HepG2 (cell line): ENCODE measurements around the gene CSTF1. TPM values are rescaled to one million over a fixed set of nuclear protein-coding genes. Genes with fewer than 3 reads are reported as not detected.

Experiments used
- BCL6 ChIP-seq: IDR thresholded peaks from 2 replicates; pipeline ENCODE4 v1.6.1; 2016; ENCODE audit warnings: missing genetic modification reagents, missing compliant biosample characterization
- BRD4 ChIP-seq: sonication (generic); formaldehyde crosslinking; IDR thresholded peaks from 2 replicates; pipeline ENCODE4 v1.4.0; 2020; ENCODE audit warnings: missing genetic modification reagents
- EP300 ChIP-seq, 3 experiments: sonication (generic) in 1 of 3; formaldehyde crosslinking in 1 of 3; IDR thresholded peaks; 2 replicates each; pipeline versions ENCODE4 v1.5.1 to v1.6.1; 2011 to 2020; ENCODE audit warnings: low read depth in 2 of 3, low read length in 2 of 3, borderline replicate concordance in 1 of 3, improper control_type of control experiment in 1 of 3, mild to moderate bottlenecking in 1 of 3, missing genetic modification reagents in 1 of 3, moderate library complexity in 1 of 3
- MAFF ChIP-seq: IDR thresholded peaks from 2 replicates; pipeline ENCODE4 v1.6.1; 2011; ENCODE audit warnings: low read depth, low read length, improper control_type of control experiment
- MIXL1 ChIP-seq: IDR thresholded peaks from 2 replicates; pipeline ENCODE4 v1.6.1; 2016
- NFIB ChIP-seq: sonication (generic); formaldehyde crosslinking; IDR thresholded peaks from 2 replicates; pipeline ENCODE4 v1.9.0; 2021; ENCODE audit warnings: missing genetic modification reagents, mild to moderate bottlenecking, borderline replicate concordance
- SALL2 ChIP-seq: sonication (generic); formaldehyde crosslinking; IDR thresholded peaks from 2 replicates; pipeline ENCODE4 v1.8.1; 2023; ENCODE audit warnings: mild to moderate bottlenecking, missing genetic modification reagents, inconsistent platforms
- SMAD3 ChIP-seq: sonication (generic); formaldehyde crosslinking; IDR thresholded peaks from 2 replicates; pipeline ENCODE4 v1.4.0; 2020; ENCODE audit warnings: missing genetic modification reagents
- ZNF224 ChIP-seq: sonication (generic); formaldehyde crosslinking; IDR thresholded peaks from 2 replicates; pipeline ENCODE4 v1.5.0; 2020; ENCODE audit warnings: mild to moderate bottlenecking, missing genetic modification reagents
- ZNF619 ChIP-seq: sonication (generic); formaldehyde crosslinking; IDR thresholded peaks from 2 replicates; pipeline ENCODE4 v1.4.0; 2020; ENCODE audit warnings: mild to moderate bottlenecking, missing genetic modification reagents
- ZNF709 ChIP-seq: sonication (generic); formaldehyde crosslinking; IDR thresholded peaks from 2 replicates; pipeline ENCODE4 v1.5.0; 2020; ENCODE audit warnings: mild to moderate bottlenecking, missing genetic modification reagents
- ZNF782 ChIP-seq: sonication (generic); formaldehyde crosslinking; IDR thresholded peaks from 2 replicates; pipeline ENCODE4 v1.4.0; 2020; ENCODE audit warnings: missing genetic modification reagents, mild to moderate bottlenecking, borderline replicate concordance
- ZNF816 ChIP-seq: sonication (generic); formaldehyde crosslinking; IDR thresholded peaks from 2 replicates; pipeline ENCODE4 v1.8.0; 2022; ENCODE audit warnings: missing genetic modification reagents, mild to moderate bottlenecking, borderline replicate concordance
- polyA plus RNA-seq, 8 experiments: library from polyadenylated mRNA; depleted of rRNA in 3 of 8; stranded (reverse) in 7 of 8; unstranded in 1 of 8; fragments of >200 nt; fragmentation: Illumina TruSeq in 4 of 8; extraction: Trizol in 4 of 8; gene quantifications; 2 replicates each; pipeline versions ENCODE4 v1.2.1 to v1.2.3, GENCODE V29; 2011 to 2016; ENCODE audit warnings: low read depth in 4 of 8, missing spikeins in 1 of 8, mixed read lengths in 1 of 8; ENCODE audit not compliant: insufficient read depth in 1 of 8
- total RNA-seq, 5 experiments: library from RNA; depleted of rRNA; stranded (reverse); fragments of >200 nt; fragmentation: Illumina TruSeq; extraction: Trizol; gene quantifications; 2 replicates each; pipeline ENCODE4 v1.2.3, GENCODE V29; 2016; ENCODE audit warnings: low read depth in 1 of 5
- TF ChIP-seq, protein P1 (sequence below), 2 experiments: sonication (generic) in 1 of 2; formaldehyde crosslinking in 1 of 2; IDR thresholded peaks; 2 replicates each; pipeline versions ENCODE4 v1.6.1 to v1.9.0; 2014 to 2022; ENCODE audit warnings: antibody characterized with exemption in 1 of 2, borderline replicate concordance in 1 of 2, inconsistent platforms in 1 of 2, low read depth in 1 of 2, missing genetic modification reagents in 1 of 2
- TF ChIP-seq, protein P2 (sequence below): sonication (generic); formaldehyde crosslinking; IDR thresholded peaks from 2 replicates; pipeline ENCODE4 v1.8.0; 2022; ENCODE audit warnings: missing genetic modification reagents, mild to moderate bottlenecking, borderline replicate concordance
- TF ChIP-seq, protein P3 (sequence below): sonication (generic); formaldehyde crosslinking; IDR thresholded peaks from 2 replicates; pipeline ENCODE4 v1.5.0; 2020; ENCODE audit warnings: missing genetic modification reagents
- TF ChIP-seq, protein P4 (sequence below): IDR thresholded peaks from 2 replicates; pipeline ENCODE4 v1.6.1; 2012; ENCODE audit warnings: low read depth, low read length, improper control_type of control experiment
- TF ChIP-seq, protein P5 (sequence below): sonication (generic); formaldehyde crosslinking; IDR thresholded peaks from 2 replicates; pipeline ENCODE4 v1.4.0; 2020; ENCODE audit warnings: missing genetic modification reagents
- TF ChIP-seq, protein P6 (sequence below): sonication (generic); formaldehyde crosslinking; IDR thresholded peaks from 2 replicates; pipeline ENCODE4 v1.8.1; 2023; ENCODE audit warnings: mild to moderate bottlenecking, missing genetic modification reagents, borderline replicate concordance

The CSTF1 gene
- total and polyA plus RNA-seq, 2 of the 13 experiments (the other 11 are each of a cell fraction or from before 2014, with no cell fraction given): 70.9 to 100 TPM

DNA sequence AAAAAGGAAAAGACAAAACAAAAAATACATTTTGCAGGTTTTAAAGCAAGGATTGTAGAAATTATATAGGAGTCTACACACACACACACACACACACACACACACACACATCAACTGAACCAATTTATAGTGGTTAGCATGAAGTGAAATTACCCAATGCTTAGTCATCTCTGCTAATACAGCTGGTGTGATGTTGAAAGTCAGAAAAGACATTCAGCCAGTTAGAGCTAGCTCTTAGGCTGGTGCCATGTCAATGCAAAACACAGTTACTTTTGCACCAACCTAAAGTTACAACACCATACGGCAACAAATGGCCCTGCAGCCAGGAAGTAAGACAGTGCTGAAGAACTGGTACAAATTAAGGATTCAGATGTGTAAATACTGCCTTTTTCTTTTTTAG is 18.5 kb upstream of the CSTF1 start (continued):
- TF ChIP-seq, protein P1, sequence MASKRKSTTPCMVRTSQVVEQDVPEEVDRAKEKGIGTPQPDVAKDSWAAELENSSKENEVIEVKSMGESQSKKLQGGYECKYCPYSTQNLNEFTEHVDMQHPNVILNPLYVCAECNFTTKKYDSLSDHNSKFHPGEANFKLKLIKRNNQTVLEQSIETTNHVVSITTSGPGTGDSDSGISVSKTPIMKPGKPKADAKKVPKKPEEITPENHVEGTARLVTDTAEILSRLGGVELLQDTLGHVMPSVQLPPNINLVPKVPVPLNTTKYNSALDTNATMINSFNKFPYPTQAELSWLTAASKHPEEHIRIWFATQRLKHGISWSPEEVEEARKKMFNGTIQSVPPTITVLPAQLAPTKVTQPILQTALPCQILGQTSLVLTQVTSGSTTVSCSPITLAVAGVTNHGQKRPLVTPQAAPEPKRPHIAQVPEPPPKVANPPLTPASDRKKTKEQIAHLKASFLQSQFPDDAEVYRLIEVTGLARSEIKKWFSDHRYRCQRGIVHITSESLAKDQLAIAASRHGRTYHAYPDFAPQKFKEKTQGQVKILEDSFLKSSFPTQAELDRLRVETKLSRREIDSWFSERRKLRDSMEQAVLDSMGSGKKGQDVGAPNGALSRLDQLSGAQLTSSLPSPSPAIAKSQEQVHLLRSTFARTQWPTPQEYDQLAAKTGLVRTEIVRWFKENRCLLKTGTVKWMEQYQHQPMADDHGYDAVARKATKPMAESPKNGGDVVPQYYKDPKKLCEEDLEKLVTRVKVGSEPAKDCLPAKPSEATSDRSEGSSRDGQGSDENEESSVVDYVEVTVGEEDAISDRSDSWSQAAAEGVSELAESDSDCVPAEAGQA (IDR thresholded peaks at IDR 0.05; ENCODE audit: low read depth): no peak
- TF ChIP-seq, protein P1 (CRISPR knock-in tag; IDR thresholded peaks at IDR 0.05; ENCODE audit: borderline replicate concordance): no peak
- TF ChIP-seq, protein P2, sequence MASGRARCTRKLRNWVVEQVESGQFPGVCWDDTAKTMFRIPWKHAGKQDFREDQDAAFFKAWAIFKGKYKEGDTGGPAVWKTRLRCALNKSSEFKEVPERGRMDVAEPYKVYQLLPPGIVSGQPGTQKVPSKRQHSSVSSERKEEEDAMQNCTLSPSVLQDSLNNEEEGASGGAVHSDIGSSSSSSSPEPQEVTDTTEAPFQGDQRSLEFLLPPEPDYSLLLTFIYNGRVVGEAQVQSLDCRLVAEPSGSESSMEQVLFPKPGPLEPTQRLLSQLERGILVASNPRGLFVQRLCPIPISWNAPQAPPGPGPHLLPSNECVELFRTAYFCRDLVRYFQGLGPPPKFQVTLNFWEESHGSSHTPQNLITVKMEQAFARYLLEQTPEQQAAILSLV (CRISPR knock-in tag): no peak
- TF ChIP-seq, protein P3, sequence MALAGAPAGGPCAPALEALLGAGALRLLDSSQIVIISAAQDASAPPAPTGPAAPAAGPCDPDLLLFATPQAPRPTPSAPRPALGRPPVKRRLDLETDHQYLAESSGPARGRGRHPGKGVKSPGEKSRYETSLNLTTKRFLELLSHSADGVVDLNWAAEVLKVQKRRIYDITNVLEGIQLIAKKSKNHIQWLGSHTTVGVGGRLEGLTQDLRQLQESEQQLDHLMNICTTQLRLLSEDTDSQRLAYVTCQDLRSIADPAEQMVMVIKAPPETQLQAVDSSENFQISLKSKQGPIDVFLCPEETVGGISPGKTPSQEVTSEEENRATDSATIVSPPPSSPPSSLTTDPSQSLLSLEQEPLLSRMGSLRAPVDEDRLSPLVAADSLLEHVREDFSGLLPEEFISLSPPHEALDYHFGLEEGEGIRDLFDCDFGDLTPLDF (CRISPR knock-in tag): no peak
- TF ChIP-seq MIXL1 (CRISPR knock-in tag): no peak
- no peak for TF ChIP-seq ZNF619 (CRISPR knock-in tag)
- TF ChIP-seq ZNF816 (CRISPR knock-in tag): no peak
- peak in 1 of 2 experiments; percentile 10; a peak in 1 of 4 replicates for TF ChIP-seq EP300 (IDR thresholded peaks at IDR 0.05; ENCODE audit: low read depth in 2 of 2, low read length in 2 of 2)
- no peak; the same call in 1 of the 2 replicates for TF ChIP-seq EP300 (CRISPR knock-in tag; IDR thresholded peaks at IDR 0.05; ENCODE audit: borderline replicate concordance)
- TF ChIP-seq ZNF709 (CRISPR knock-in tag): no peak
- no peak for TF ChIP-seq ZNF224 (CRISPR knock-in tag)
- TF ChIP-seq BCL6 (CRISPR knock-in tag): no peak
- no peak for TF ChIP-seq BRD4
- TF ChIP-seq, protein P4, sequence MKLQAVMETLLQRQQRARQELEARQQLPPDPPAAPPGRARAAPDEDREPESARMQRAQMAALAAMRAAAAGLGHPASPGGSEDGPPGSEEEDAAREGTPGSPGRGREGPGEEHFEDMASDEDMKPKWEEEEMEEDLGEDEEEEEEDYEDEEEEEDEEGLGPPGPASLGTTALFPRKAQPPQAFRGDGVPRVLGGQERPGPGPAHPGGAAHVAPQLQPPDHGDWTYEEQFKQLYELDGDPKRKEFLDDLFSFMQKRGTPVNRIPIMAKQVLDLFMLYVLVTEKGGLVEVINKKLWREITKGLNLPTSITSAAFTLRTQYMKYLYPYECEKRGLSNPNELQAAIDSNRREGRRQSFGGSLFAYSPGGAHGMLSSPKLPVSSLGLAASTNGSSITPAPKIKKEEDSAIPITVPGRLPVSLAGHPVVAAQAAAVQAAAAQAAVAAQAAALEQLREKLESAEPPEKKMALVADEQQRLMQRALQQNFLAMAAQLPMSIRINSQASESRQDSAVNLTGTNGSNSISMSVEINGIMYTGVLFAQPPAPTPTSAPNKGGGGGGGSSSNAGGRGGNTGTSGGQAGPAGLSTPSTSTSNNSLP: peak; percentile 92
- no peak for TF ChIP-seq SMAD3
- TF ChIP-seq, protein P5, sequence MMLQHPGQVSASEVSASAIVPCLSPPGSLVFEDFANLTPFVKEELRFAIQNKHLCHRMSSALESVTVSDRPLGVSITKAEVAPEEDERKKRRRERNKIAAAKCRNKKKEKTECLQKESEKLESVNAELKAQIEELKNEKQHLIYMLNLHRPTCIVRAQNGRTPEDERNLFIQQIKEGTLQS: peak; percentile 44; the same call in 1 of the 2 replicates
- TF ChIP-seq NFIB (CRISPR knock-in tag): no peak
- TF ChIP-seq SALL2: no peak
- TF ChIP-seq, protein P6, sequence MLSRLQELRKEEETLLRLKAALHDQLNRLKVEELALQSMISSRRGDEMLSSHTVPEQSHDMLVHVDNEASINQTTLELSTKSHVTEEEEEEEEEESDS (CRISPR knock-in tag): no peak
- peak; percentile 54; the same call in 1 of the 2 replicates for TF ChIP-seq MAFF
- TF ChIP-seq ZNF782: no peak
